MCF 10A (cell line): ENCODE measurements around the gene RAPGEF1. TPM values are rescaled to one million over a fixed set of nuclear protein-coding genes. Genes with fewer than 3 reads are reported as not detected.
A peak's percentile ranks its signal among the peaks of the same experiment; 100 is the strongest.

Experiments
- BruUV-seq: library from RNA; stranded (reverse); fragments of 400-500 nt; replicated peaks from 2 replicates; lab custom pipeline; 2021; lab: Mats Ljungman, UMichigan
- CTCF ChIA-PET: fragments of 300-600 bp; sonication (Branson Sonifier 250); formaldehyde crosslinking; extraction: SDS; loops from one replicate; lab custom pipeline; 2021; ENCODE audit warnings: antibody characterized with exemption, inconsistent platforms; lab: Yijun Ruan, JAX
- POLR2A ChIA-PET: fragments of 300-600, 350-650 bp; sonication (Branson Sonifier 250); formaldehyde crosslinking; extraction: SDS; loops from one replicate; lab custom pipeline; 2020; ENCODE audit warnings: antibody characterized with exemption, inconsistent platforms; lab: Yijun Ruan, JAX
- DNase-seq: peaks from one replicate; pipeline ENCODE4 v3.0.0-alpha.2; 2018; ENCODE audit not compliant: unreplicated experiment
- H3K27ac Mint-ChIP-seq: one replicate; pipeline ENCODE4 v1.8.0; 2022; ENCODE audit warnings: mild to moderate bottlenecking, low read depth, mixed read lengths; ENCODE audit not compliant: unreplicated experiment
- H3K27me3 Mint-ChIP-seq: one replicate; pipeline ENCODE4 v1.8.0; 2022; ENCODE audit warnings: mixed read lengths; ENCODE audit not compliant: insufficient read depth, unreplicated experiment
- H3K36me3 Mint-ChIP-seq: one replicate; pipeline ENCODE4 v1.8.0; 2022; ENCODE audit warnings: mild to moderate bottlenecking, moderate library complexity, mixed read lengths; ENCODE audit not compliant: insufficient read depth, unreplicated experiment
- H3K4me1 Mint-ChIP-seq: one replicate; pipeline ENCODE4 v1.8.0; 2022; ENCODE audit warnings: mixed read lengths; ENCODE audit not compliant: insufficient read depth, unreplicated experiment
- H3K4me3 Mint-ChIP-seq: one replicate; pipeline ENCODE4 v1.8.0; 2022; ENCODE audit warnings: mild to moderate bottlenecking, moderate library complexity, mixed read lengths; ENCODE audit not compliant: unreplicated experiment
- H3K9me3 Mint-ChIP-seq: one replicate; pipeline ENCODE4 v1.8.0; 2022; ENCODE audit warnings: mixed read lengths; ENCODE audit not compliant: unreplicated experiment
- intact Hi-C: fragments of 100-400 bp; cut with micrococcal nuclease; formaldehyde crosslinking; loops from 2 replicates; pipeline ENCODE4 v1.14.1; 2022
- total RNA-seq: library from RNA; stranded (reverse); gene quantifications from 2 replicates; pipeline ENCODE4 v1.2.3, GENCODE V29; 2022
- TF ChIP-seq, protein P1 (sequence below): fragments of 200-600 bp; IDR thresholded peaks from one replicate; pipeline ENCODE4 v1.8.0; 2022; ENCODE audit warnings: antibody characterized with exemption, mild to moderate bottlenecking; ENCODE audit not compliant: unreplicated experiment

The RAPGEF1 gene
- total RNA-seq, 1 experiment from 2014 or later = 55.4 TPM

DNA sequence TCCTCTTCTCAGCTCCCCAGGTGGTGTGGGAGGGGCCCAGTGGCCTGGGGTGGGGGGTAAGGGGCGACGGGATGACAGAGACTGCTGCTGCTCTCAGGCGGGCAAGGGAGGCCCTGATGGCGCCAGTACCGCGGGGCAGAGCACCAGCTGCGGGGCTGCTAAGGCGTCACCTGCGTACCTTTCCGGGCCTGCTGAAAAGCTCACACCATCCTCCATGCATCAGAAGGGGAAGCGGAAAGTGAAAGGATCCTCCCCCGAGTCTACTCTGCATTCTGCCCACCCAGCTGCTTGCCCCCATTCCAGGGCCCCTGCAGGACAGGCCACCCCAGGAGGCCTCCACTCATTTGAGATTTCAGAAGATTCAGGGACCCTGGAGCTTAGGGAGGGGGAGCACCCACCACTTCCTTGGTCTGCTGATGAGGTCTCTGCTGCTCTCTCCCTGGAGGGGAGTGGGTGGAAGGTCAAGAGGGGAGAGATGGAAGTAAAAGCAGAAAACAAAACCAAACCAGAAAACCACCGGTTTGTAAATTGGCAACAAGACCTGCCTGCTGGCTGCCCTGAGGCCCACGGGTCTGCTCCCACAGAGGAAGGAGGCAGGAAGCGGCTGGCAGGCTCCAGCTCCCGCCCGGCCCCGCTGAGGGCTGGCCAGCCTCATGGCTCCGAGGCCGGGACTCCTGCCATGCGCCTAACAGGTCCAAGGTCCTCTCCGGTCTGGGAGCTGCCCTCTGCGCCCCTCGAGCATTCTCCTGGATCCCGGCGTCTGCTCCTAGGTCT is 161.0 kb downstream of the RAPGEF1 start:
- no peaks in the 10 kb centered on the region for H3K9me3 Mint-ChIP-seq
- intact Hi-C loops = no loop called here
- ChIA-PET POLR2A (interaction anchor here (0.6 kb wide), 1 partner anchor 29 kb away, joined by 3 read pairs; no protein-coding TSS in a partner anchor), CTCF (interaction anchor here (0.8 kb wide), 1 partner anchor 13 kb away, joined by 3 read pairs; no protein-coding TSS in a partner anchor)
- no peaks in the 10 kb centered on the region for H3K4me1 Mint-ChIP-seq
- no peaks in the 10 kb centered on the region for H3K27me3 Mint-ChIP-seq
- peaks cover 35% of the 10 kb centered on the region for H3K36me3 Mint-ChIP-seq
- no peak for DNase-seq
- peak overlapping the region; percentile 14 for H3K27ac Mint-ChIP-seq
- H3K4me3 Mint-ChIP-seq = no peak overlapping the region
- BruUV-seq = no TSS peak
- TF ChIP-seq, protein P1, sequence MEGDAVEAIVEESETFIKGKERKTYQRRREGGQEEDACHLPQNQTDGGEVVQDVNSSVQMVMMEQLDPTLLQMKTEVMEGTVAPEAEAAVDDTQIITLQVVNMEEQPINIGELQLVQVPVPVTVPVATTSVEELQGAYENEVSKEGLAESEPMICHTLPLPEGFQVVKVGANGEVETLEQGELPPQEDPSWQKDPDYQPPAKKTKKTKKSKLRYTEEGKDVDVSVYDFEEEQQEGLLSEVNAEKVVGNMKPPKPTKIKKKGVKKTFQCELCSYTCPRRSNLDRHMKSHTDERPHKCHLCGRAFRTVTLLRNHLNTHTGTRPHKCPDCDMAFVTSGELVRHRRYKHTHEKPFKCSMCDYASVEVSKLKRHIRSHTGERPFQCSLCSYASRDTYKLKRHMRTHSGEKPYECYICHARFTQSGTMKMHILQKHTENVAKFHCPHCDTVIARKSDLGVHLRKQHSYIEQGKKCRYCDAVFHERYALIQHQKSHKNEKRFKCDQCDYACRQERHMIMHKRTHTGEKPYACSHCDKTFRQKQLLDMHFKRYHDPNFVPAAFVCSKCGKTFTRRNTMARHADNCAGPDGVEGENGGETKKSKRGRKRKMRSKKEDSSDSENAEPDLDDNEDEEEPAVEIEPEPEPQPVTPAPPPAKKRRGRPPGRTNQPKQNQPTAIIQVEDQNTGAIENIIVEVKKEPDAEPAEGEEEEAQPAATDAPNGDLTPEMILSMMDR = no peak

DNA sequence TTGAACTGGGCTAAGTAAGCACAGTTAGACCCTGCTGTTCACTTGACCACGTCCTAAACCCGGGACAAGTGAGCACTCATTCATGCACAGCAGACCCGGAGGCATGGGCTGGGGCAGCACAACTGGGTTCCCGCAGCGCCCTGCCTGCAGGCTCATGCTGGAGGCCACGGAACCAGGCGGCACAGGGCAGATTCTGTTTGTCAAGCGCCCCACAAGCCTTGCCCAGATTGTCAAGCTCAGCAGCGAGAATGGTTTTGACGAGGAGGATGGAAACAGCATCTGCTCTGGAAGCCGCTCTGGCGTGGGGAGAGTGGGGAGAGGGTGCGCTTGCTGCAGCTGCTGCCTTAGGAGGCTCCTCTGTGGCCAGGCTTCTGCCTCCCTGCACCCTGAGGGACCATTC is 161.9 kb downstream of the RAPGEF1 start:
- H3K9me3 Mint-ChIP-seq = no peaks in the 10 kb centered on the region
- no peak overlapping the region for H3K27ac Mint-ChIP-seq
- CTCF ChIA-PET = no interaction called here
- peaks cover 34% of the 10 kb centered on the region for H3K36me3 Mint-ChIP-seq
- no peak for DNase-seq
- no peaks in the 10 kb centered on the region for H3K4me1 Mint-ChIP-seq
- POLR2A ChIA-PET = no interaction called here
- H3K27me3 Mint-ChIP-seq = no peaks in the 10 kb centered on the region
- BruUV-seq = TSS peak; percentile 31
- intact Hi-C loops = no loop called here
- TF ChIP-seq, protein P1 = no peak
- no peak overlapping the region for H3K4me3 Mint-ChIP-seq

DNA sequence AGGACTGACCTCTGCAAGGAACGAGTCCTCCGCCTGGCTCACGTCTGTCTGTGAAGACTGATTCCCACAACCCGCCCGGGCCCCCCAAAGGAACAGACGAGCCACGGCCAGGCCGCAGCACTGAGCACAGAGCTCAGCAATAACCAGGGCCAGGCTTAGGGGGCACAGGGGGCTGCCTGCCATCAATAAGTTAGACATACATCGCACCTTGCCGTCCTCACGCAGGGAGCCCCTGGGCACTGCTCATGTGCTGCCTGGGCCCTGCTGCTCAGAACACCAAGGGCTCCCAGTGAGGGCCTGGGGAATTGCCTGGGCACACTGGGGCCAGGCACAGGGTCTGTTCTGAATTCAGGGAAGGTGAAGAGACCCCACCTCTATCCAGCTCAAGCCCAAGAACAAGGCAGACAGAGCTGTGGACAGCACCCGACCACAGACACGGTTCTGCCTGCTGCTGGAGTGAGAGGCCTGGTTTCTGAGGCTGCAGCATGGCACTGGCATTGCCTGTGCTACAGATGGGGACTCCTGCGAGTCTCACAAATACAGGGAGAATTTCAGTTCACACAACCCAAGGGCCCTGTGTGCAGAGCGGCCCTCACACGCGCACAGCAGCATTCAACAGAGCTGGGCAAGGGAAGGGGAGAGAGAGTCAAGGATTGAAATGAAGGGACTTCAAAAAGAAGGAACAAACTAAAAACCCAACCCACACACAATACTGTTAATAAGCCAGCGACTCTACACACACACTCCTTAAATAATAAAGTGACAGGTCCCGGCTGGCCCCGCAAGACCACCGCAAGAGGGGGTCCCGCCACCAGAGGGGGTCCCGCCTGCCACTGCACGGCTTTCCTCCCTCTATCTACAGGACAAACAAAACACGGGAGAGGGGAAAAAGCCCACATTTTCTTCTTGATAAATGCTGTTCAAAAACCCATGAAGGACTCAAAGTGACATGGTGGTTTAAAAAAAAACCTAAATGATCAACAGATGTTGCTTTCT is 162.6 kb downstream of the RAPGEF1 start:
- Mint-ChIP-seq H3K9me3 (no peaks in the 10 kb centered on the region), H3K4me1 (no peaks in the 10 kb centered on the region), H3K36me3 (peaks cover 38% of the 10 kb centered on the region), H3K4me3 (no peak overlapping the region), H3K27ac (no peak overlapping the region), H3K27me3 (no peaks in the 10 kb centered on the region)
- ChIA-PET POLR2A (no interaction called here), CTCF (interaction anchor here (0.6 to 1.0 kb wide), 3 partner anchors 13 to 227 kb away, joined by 3 to 4 read pairs (median 3); no protein-coding TSS in a partner anchor)
- TF ChIP-seq, protein P1 = no peak
- DNase-seq = no peak
- BruUV-seq = no TSS peak
- intact Hi-C loops = no loop called here
